Stimulated activated CD8-positive, alpha-beta memory T cell treated with anti-CD3 and anti-CD28 coated beads, Interleukin-12 subunit alpha, Interleukin-12 subunit beta, amount 100 ng/mL, for 1 hour (primary cell): Measurements from ENCODE around the gene ANKRD22.

ENCODE experiments used
- DNase-seq: peaks from one replicate; pipeline ENCODE4 v3.0.0-alpha.2; 2020; ENCODE audit warnings: low read depth

ANKRD22 gene

GRCh38 chr10:88835096-88835909 lies 16.3 kb downstream of the ANKRD22 start:
- peak; percentile 80 for DNase-seq

GRCh38 chr10:88833723-88834122 lies 17.9 kb downstream of the ANKRD22 start:
- DNase-seq, result no peak

- DNase-seq, result no peak
Observed at GRCh38 chr10:88833156-88833555, 18.5 kb downstream of the ANKRD22 start.

- DNase-seq, result no peak
Observed at GRCh38 chr10:88832376-88832775, 19.3 kb downstream of the ANKRD22 start.

GRCh38 chr10:88831709-88832108 lies 19.9 kb downstream of the ANKRD22 start:
- DNase-seq, result peak; percentile 9

- DNase-seq, result no peak
Observed at GRCh38 chr10:88830643-88831268, 20.9 kb downstream of the ANKRD22 start.

GRCh38 chr10:88828310-88828709 lies 23.3 kb downstream of the ANKRD22 start:
- no peak for DNase-seq

- DNase-seq, result no peak
Observed at GRCh38 chr10:88827671-88828070, 24.0 kb downstream of the ANKRD22 start.

- DNase-seq, result no peak
Observed at GRCh38 chr10:88826388-88826787, 25.3 kb downstream of the ANKRD22 start.

GRCh38 chr10:88820748-88821401 lies 30.8 kb downstream of the ANKRD22 start:
- DNase-seq, result no peak

- DNase-seq, result no peak
Observed at GRCh38 chr10:88819290-88819689, 32.4 kb downstream of the ANKRD22 start.

GRCh38 chr10:88813200-88813599 lies 38.4 kb downstream of the ANKRD22 start:
- DNase-seq, result no peak

- DNase-seq, result no peak
Observed at GRCh38 chr10:88810196-88810961, 41.3 kb downstream of the ANKRD22 start.

GRCh38 chr10:88809621-88810020 lies 42.0 kb downstream of the ANKRD22 start:
- DNase-seq, result no peak

GRCh38 chr10:88805924-88806323 lies 45.7 kb downstream of the ANKRD22 start:
- no peak for DNase-seq

- no peak for DNase-seq
Observed at GRCh38 chr10:88805361-88805760, 46.3 kb downstream of the ANKRD22 start.

- no peak for DNase-seq
Observed at GRCh38 chr10:88804083-88804812, 47.4 kb downstream of the ANKRD22 start.

- DNase-seq, result no peak
Observed at GRCh38 chr10:88803641-88804040, 48.0 kb downstream of the ANKRD22 start.

GRCh38 chr10:88802523-88803285 lies 48.9 kb downstream of the ANKRD22 start, which contains the start of gene LIPM:
TSS of gene LIPM (plus strand) at chr10:88802730. CDS start at chr10:88802897, 167 bp downstream.
- DNase-seq, result no peak
